ENCODE results near the gene RPTOR.
"Not testable (repeated sequence)": the region's sequence is repeated elsewhere in the genome, so short reads cannot be mapped to it uniquely, and the experiment has no call there.

RPTOR gene

GRCh38 chr17:80558046-80558445 lies 13.4 kb downstream of the RPTOR start:
- DNase-seq: no peak

DNA sequence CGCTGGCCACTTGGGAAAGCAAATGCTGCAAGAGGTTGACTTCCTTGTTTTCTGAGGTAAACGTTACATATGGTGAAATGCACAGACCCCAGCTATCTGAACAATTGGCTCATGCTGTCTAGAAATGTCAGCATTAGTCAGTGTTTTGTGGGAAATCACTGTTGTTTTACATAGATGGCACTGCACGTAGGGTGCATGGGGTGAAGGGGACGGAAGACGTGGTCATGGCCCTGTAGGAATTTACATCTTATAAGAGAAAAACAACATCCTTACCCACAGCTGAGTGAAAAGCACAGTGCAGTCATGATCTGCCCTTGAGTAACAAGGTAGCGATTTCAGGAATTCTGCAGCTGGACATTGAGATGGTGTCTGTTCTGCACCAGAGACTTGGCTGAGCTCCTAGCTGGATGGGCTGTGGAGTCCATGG lies 15.2 kb downstream of the RPTOR start:
- DNase-seq: no peak

DNA sequence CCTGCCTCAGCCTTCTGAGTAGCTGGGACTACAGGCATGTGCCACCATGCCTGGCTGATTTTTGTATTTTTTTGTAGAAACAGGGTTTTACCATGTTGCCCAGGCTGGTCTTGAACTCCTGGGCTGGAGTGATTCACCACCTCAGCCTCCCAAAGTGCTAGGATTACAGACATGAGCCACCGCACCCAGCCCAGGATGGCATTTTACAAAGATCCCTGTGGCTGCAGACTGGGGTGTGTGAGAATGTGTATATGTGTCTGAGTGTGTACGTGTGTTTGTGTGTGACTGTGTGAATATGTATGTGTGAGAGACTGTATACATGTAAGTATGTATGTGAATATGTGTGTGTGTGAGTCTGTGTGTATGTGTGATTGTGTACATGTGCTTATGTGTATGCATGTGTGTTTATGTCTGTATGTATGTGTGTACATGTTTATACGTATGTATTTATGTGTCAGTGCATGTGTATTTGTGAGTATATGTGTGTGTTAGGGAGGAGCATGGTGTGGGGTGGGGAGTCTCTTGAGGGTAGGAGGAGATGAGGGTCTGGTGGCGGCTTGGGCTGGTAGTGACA lies 17.0 kb downstream of the RPTOR start:
- DNase-seq: no peak

DNA sequence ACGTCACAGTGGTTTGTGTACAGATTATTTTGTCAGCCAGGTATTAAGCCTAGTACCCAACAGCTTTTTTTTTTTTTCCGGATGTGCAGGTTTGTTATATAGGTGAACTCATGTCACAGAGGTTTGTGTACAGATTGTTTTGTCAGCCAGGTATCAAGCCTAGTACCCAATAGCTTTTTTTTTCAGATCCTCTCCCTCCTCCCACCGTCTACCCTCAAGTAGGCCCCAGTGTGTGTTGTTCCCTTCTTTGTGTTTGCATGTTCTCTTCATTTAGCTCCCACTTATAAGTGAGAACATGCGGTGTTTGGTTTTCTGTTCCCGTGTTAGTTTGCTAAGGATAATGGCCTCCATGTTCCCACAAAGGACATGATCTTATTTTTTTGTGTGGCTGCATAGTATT lies 19.9 kb downstream of the RPTOR start:
- DNase-seq: no peak

GRCh38 chr17:80565343-80566053 lies 20.9 kb downstream of the RPTOR start:
- no peak for DNase-seq

DNA sequence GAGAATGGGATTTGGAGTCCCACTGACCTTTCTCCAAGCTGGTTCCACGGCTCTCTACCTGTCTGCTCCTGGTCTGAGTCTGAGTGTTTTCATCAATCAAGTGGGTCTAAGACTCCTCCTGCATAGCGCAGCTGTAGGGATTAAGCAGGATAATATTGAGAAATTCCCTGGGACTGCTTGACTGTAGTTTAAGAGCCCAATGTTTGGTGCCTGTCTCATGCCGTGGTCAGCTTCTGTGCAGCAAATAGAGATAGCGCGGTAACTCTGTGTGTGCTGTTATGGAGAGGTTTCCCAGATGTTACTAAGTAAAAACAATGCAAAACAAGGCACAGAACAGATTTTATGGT lies 21.4 kb downstream of the RPTOR start:
- no peak for DNase-seq

GRCh38 chr17:80568246-80568645 lies 23.6 kb downstream of the RPTOR start:
- no peak for DNase-seq

DNA sequence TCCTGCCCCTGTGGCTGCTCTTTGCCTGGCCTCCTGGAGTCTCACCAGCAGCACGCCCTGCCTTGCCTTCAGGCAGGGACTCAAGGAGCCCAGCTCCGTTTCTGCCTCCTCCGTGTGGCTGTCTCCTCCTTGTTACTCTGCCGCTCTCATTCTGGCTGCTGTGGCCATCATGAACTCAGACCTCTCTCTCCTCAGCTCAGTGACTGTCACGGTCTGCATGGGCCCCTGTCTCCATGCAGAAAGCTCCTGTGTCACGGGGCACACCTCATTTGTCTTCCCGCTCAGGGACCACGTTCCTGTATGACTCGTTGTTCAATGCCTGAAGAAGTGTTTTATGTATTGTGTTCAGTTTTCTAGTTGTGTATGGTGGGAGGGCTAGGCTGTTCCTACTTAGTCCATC lies 25.3 kb downstream of the RPTOR start:
- DNase-seq: no peak

- no peak for DNase-seq
Observed at GRCh38 chr17:80573701-80574100, 29.1 kb downstream of the RPTOR start.

DNA sequence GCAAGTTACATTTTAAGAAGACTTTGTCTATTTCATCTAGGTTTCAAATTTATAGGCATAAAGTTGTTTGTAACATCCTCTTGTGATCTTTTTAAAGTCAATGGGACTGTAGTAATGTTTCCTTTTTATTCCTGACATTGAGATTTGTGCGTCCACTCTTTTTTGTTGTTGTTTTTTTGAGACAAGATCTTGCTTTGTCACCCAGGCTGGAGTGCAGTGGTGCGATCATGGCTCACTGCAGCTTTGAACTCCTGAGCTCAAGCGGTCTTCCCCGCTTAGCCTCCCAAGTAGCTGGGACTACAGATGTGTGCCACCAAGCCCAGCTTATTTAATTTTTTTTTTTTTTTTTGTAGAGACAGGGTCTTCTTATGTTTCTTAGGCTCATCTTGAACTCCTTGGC lies 29.9 kb downstream of the RPTOR start:
- DNase-seq: no peak

GRCh38 chr17:80575057-80575875 lies 30.6 kb downstream of the RPTOR start:
- DNase-seq: no peak

GRCh38 chr17:80577876-80578570 lies 33.4 kb downstream of the RPTOR start:
- no peak for DNase-seq

- not testable (repeated sequence) for DNase-seq
Observed at GRCh38 chr17:80578668-80579388, 34.2 kb downstream of the RPTOR start.

- no peak for DNase-seq
Observed at GRCh38 chr17:80582165-80582564, 37.5 kb downstream of the RPTOR start.

GRCh38 chr17:80584176-80584905 lies 39.7 kb downstream of the RPTOR start:
- DNase-seq: no peak

GRCh38 chr17:80585890-80586845 lies 41.5 kb downstream of the RPTOR start:
- no peak for DNase-seq

DNA sequence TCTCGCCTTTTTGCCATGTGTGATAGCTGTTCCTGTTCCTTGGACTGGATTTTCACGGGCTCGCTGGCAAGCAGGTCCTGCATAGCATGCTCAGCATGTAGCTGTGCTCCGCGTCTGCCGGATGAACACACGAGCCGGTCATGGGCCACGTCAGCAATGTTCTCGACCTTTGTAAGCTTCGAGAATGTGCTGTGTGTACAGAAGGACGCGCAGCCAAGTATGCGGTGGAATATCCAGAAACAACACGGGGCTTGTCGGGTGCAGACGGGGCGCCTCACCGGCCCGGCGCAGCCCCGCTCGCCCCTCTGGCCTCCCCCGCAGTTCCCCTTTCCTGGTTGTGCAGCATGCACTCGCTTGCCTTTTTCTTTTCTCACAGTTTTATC lies 42.2 kb downstream of the RPTOR start:
- no peak for DNase-seq

- no peak for DNase-seq
Observed at GRCh38 chr17:80588702-80589383, 44.2 kb downstream of the RPTOR start.

GRCh38 chr17:80591788-80592187 lies 47.1 kb downstream of the RPTOR start:
- DNase-seq: no peak

DNA sequence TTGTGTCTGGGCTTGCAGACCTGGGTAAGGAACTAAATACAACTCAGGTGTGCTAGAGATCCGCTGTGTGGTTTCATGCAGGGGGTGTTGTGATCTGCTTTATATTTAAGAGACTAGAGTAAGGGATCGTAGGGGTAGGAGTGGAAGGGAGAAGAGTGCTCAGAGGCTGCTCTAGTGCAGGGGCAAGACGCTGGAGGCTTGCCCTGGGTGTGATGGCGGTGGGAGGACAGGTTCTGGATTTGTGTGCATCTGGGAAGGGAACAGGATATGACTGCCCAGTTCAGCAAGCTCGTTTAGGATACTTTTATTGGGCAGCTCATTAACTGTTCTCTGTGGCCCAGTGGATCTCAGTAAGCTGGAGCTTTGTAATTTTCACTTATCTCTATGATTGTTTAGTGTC lies 47.6 kb downstream of the RPTOR start:
- no peak for DNase-seq
